Measurements from ENCODE around the gene OR1I1. TPM values are rescaled to one million over a fixed set of nuclear protein-coding genes. Genes with fewer than 3 reads are reported as not detected.

The OR1I1 gene, protein sequence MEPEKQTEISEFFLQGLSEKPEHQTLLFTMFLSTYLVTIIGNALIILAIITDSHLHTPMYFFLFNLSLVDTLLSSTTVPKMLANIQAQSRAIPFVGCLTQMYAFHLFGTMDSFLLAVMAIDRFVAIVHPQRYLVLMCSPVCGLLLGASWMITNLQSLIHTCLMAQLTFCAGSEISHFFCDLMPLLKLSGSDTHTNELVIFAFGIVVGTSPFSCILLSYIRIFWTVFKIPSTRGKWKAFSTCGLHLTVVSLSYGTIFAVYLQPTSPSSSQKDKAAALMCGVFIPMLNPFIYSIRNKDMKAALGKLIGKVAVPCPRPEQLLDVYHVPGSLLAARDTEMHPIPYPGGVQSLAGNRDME
- total RNA-seq, result not detected

DNA sequence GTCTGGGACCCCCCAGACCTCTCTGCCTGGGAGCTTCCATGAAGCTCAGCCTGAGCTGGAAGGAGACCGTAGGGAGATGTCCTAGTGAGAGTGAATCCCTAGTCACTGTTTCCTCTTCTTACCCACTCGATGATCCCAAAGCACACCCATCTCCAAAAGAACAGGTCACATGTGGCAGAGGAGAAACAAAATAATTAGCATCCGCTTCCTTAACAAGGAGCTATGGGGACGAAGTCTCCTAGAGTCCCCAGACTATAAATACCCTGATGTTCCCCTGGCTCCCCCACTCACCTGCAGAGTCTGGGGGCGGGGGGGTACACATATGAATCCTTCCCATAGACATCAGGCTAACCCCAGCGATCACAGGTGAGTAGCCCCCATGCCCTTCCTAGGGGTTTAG lies at the start of gene OR1I1:
Gene OR1I1 (plus strand): TSS at position 301 of the 400 bp plus-strand sequence. CDS start 4,855 bp downstream, outside the sequence.
- 73 to 75% methylated on average over 6 of the region's 6 CpGs for WGBS, 2 donors
- intact Hi-C loops (cut with DNase I; ENCODE audit: low total_unique reads), result no loop called here
- DNase-seq (ENCODE audit: low spot score in 2 of 2), result no peak
- no peak within 1 kb of the TSS for H3K4me3 ChIP-seq (ENCODE audit: low read depth, poor library complexity, severe bottlenecking)
- TF ChIP-seq, protein P1, sequence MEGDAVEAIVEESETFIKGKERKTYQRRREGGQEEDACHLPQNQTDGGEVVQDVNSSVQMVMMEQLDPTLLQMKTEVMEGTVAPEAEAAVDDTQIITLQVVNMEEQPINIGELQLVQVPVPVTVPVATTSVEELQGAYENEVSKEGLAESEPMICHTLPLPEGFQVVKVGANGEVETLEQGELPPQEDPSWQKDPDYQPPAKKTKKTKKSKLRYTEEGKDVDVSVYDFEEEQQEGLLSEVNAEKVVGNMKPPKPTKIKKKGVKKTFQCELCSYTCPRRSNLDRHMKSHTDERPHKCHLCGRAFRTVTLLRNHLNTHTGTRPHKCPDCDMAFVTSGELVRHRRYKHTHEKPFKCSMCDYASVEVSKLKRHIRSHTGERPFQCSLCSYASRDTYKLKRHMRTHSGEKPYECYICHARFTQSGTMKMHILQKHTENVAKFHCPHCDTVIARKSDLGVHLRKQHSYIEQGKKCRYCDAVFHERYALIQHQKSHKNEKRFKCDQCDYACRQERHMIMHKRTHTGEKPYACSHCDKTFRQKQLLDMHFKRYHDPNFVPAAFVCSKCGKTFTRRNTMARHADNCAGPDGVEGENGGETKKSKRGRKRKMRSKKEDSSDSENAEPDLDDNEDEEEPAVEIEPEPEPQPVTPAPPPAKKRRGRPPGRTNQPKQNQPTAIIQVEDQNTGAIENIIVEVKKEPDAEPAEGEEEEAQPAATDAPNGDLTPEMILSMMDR (IDR thresholded peaks at IDR 0.05), result no peak
- TF ChIP-seq POLR2A (IDR thresholded peaks at IDR 0.05), result no peak

DNA sequence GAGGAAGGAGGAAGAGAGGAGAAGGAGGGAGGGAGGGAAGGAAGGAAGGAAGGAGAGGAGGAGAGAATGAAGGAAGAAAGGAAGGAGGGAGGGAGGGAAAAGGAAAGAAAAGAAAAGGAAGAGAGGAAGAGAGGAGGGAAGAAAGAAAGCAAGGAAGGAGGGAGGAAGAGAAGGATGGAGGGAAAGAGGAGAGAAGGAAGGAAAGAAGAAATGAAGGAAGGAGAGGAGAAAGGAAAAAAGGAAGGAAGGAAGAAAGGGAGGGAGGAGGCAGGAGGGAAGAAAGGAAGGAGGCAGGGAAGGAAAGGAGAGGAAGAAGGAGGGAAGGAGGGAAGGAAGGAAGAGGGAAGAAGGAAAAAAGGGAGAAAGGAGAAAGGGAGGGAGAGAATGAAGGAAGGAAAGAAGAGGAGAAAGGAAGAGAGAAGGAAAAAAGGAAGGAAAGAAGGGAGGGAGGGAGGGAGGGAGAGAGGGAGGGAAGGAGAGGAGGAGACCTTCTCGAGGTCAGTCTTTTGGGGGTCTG lies 46.2 kb upstream of the OR1I1 start:
- H3K4me3 ChIP-seq (ENCODE audit: low read depth, poor library complexity, severe bottlenecking), result no peak overlapping the region
- TF ChIP-seq POLR2A (IDR thresholded peaks at IDR 0.05), result no peak
- TF ChIP-seq, protein P1 (IDR thresholded peaks at IDR 0.05), result no peak
- WGBS, 2 donors, result 44 to 52% methylated on average over 1 of the region's 1 CpG
- DNase-seq (ENCODE audit: low spot score in 2 of 2), result no peak
- intact Hi-C loops (cut with DNase I; ENCODE audit: low total_unique reads), result no loop called here

DNA sequence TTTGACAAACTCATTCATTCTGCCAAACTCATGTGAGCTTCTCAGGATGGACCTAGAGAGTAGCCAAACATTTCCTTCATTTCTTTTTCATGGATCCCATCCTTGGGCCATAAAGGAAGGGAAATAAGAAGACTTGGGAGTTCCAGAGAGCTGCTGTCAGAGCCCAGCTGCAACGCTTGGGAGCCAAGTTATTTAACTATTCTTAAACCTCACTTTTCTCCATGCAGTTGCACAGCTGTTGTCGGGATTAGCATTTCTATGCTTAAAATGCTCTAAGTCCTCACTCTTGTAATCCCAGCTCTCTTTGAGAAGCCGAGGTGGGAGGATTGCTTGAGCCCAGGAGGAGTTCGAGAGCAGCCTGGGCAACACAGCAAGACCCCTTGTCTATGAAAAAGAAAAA lies 44.4 kb upstream of the OR1I1 start:
- intact Hi-C loops (cut with DNase I; ENCODE audit: low total_unique reads), result no loop called here
- DNase-seq (ENCODE audit: low spot score in 2 of 2), result no peak
- TF ChIP-seq, protein P1 (IDR thresholded peaks at IDR 0.05), result no peak
- TF ChIP-seq POLR2A (IDR thresholded peaks at IDR 0.05), result no peak
- H3K4me3 ChIP-seq (ENCODE audit: low read depth, poor library complexity, severe bottlenecking), result no peak overlapping the region
- WGBS, 2 donors, result 32 to 36% methylated on average over 4 of the region's 4 CpGs

DNA sequence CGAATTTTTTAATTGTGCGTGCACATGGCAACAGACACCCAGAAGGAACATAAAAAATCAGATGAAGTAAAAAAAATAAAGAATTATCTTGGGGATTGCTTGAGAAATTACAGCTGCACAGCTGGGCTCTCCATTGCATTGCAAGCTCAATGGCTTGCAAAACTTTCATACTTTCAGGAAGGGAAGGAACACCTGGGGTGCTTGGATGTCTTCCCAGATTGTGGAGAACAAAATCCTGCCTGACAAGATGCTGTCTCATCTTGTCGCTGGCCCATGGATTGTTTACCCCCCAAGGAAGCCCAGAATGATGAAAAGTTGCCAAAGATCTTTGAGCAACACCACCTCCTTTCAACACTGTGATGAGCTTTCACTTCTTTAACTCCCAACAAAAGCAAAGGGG lies 43.7 kb upstream of the OR1I1 start:
- DNase-seq (ENCODE audit: low spot score in 2 of 2), result peak in 1 of 2 donors; percentile 46
- no peak for TF ChIP-seq POLR2A (IDR thresholded peaks at IDR 0.05)
- TF ChIP-seq, protein P1 (IDR thresholded peaks at IDR 0.05), result no peak
- intact Hi-C loops (cut with DNase I; ENCODE audit: low total_unique reads), result no loop called here
- no peak overlapping the region for H3K4me3 ChIP-seq (ENCODE audit: low read depth, poor library complexity, severe bottlenecking)
- 30 to 39% methylated on average over 3 of the region's 3 CpGs for WGBS, 2 donors

DNA sequence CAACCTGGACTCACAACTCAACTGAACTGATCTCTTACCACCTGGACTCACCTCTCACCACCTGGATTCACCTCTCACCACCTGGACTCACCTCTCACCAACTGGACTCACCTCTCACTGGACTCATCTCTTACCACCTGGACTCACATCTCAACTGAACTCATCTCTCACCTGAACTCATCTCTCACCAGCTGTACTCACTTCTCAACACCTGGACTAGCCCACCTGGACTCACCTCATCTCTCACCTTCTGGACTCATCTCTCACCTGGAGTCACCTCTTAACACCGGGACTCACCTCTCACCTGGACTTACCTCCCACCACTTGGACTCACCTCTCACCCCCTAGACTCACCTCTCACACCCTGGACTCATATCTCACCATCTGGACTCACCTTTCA lies 40.0 kb upstream of the OR1I1 start:
- H3K4me3 ChIP-seq (ENCODE audit: low read depth, poor library complexity, severe bottlenecking), result no peak overlapping the region
- DNase-seq (ENCODE audit: low spot score in 2 of 2), result no peak
- intact Hi-C loops (cut with DNase I; ENCODE audit: low total_unique reads), result no loop called here
- TF ChIP-seq, protein P1 (IDR thresholded peaks at IDR 0.05), result no peak
- TF ChIP-seq POLR2A (IDR thresholded peaks at IDR 0.05), result no peak
- 87 to 96% methylated on average over 1 of the region's 1 CpG for WGBS, 2 donors

All from lower leg skin (tissue), 4 donors.